GM19452 (cell line): Measurements from ENCODE around the gene IL36RN.

ENCODE experiments used
- ATAC-seq: cut with Tn5 transposase; IDR thresholded peaks from one replicate; pipeline ENCODE4 v1.9.1; 2021; ENCODE audit not compliant: unreplicated experiment

The IL36RN gene

GRCh38 chr2:113046465-113046864 is 12.5 kb upstream of the IL36RN start:
- no peak for ATAC-seq

- no peak for ATAC-seq
Measured at GRCh38 chr2:113050921-113051895, 7.8 kb upstream of the IL36RN start.

GRCh38 chr2:113052396-113052917 is 6.5 kb upstream of the IL36RN start, which contains the start of gene IL36B:
IL36B (minus strand) TSS chr2:113052867.
- no peak for ATAC-seq

- ATAC-seq = no peak
Measured at GRCh38 chr2:113053666-113054065, 5.3 kb upstream of the IL36RN start.

- no peak for ATAC-seq
Measured at GRCh38 chr2:113054066-113054465, 4.9 kb upstream of the IL36RN start.

- ATAC-seq = no peak
Measured at GRCh38 chr2:113056521-113056920, 2.5 kb upstream of the IL36RN start.

- ATAC-seq = no peak
Measured at GRCh38 chr2:113057117-113057516, 1.9 kb upstream of the IL36RN start.

- ATAC-seq = no peak
Measured at GRCh38 chr2:113058411-113058994, 495 bp upstream of the IL36RN start.

GRCh38 chr2:113060396-113060795 is 1.4 kb downstream of the IL36RN start:
- no peak for ATAC-seq

GRCh38 chr2:113060796-113061195 is 1.8 kb downstream of the IL36RN start:
- no peak for ATAC-seq

- no peak for ATAC-seq
Measured at GRCh38 chr2:113061241-113061640, 2.2 kb downstream of the IL36RN start.

- ATAC-seq = no peak
Measured at GRCh38 chr2:113061896-113062770, 3.1 kb downstream of the IL36RN start.

- no peak for ATAC-seq
Measured at GRCh38 chr2:113064281-113064680, 5.3 kb downstream of the IL36RN start.

- ATAC-seq = no peak
Measured at GRCh38 chr2:113064898-113065297, 5.9 kb downstream of the IL36RN start.

- ATAC-seq = no peak
Measured at GRCh38 chr2:113067681-113068080, 8.7 kb downstream of the IL36RN start, which contains the start of gene IL1F10. IL1F10 (plus strand) TSS chr2:113067970; CDS start chr2:113072739, 4,769 bp downstream.

GRCh38 chr2:113068249-113068648 is 9.3 kb downstream of the IL36RN start:
- ATAC-seq = no peak

GRCh38 chr2:113068706-113069485 is 9.9 kb downstream of the IL36RN start:
- no peak for ATAC-seq

- no peak for ATAC-seq
Measured at GRCh38 chr2:113069676-113070605, 10.9 kb downstream of the IL36RN start.

GRCh38 chr2:113070606-113070975 is 11.6 kb downstream of the IL36RN start:
- no peak for ATAC-seq
